LNCaP clone FGC (cell line): ENCODE data around the gene RWDD1.

Experiments used
- DNase-seq: peaks from one replicate; pipeline ENCODE4 v3.0.0-alpha.2; 2011; ENCODE audit warnings: low read depth
- H3K4me3 ChIP-seq: 2 replicates; pipeline ENCODE4 v1.5.1; 2011; ENCODE audit warnings: mild to moderate bottlenecking, low read depth, low read length, control low read depth
- TF ChIP-seq, protein P1 (sequence below): IDR thresholded peaks from 2 replicates; pipeline ENCODE4 v1.5.1; 2012; ENCODE audit warnings: mild to moderate bottlenecking; ENCODE audit not compliant: control insufficient read depth, insufficient read depth; ENCODE audit errors: extremely low read depth

RWDD1 gene

DNA sequence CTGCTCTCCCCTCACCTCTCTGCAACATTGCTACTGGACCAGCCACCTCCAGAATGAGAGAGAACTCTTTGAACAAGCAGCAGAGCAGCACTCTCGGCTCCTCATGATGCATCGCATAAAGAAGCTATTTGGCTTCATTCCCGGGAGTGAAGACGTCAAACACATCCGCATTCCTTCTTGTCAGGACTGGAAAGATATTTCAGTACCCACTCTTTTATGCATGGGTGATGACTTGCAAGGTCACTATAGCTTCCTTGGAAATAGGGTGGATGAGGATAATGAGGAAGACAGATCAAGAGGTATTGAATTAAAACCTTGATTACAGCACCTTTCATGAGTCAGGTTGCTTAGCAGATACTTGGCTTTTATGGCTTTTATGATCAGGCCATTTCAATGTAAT lies 13.4 kb upstream of the RWDD1 start:
- H3K4me3 ChIP-seq: no peak overlapping the region
- TF ChIP-seq, protein P1, sequence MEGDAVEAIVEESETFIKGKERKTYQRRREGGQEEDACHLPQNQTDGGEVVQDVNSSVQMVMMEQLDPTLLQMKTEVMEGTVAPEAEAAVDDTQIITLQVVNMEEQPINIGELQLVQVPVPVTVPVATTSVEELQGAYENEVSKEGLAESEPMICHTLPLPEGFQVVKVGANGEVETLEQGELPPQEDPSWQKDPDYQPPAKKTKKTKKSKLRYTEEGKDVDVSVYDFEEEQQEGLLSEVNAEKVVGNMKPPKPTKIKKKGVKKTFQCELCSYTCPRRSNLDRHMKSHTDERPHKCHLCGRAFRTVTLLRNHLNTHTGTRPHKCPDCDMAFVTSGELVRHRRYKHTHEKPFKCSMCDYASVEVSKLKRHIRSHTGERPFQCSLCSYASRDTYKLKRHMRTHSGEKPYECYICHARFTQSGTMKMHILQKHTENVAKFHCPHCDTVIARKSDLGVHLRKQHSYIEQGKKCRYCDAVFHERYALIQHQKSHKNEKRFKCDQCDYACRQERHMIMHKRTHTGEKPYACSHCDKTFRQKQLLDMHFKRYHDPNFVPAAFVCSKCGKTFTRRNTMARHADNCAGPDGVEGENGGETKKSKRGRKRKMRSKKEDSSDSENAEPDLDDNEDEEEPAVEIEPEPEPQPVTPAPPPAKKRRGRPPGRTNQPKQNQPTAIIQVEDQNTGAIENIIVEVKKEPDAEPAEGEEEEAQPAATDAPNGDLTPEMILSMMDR: no peak
- DNase-seq: peak; percentile 53

DNA sequence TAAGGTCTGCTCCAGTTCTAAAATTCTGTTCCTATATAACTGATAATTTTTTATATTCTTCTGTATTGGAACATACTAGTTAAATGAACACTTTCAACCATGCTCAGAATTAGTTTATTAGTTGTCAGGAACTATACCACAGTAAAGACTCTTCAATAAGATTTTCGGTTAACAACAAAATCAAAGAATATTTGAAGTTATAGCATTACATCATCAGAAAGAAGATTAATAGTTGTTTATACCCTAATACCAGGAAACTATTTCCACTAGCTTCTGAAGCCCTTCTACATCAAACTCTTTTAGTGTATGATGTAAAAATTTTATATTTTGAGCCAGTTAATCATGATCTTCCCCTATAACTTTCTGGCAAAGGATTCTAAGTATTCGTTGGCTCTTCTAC lies 11.2 kb upstream of the RWDD1 start:
- no peak for DNase-seq
- TF ChIP-seq, protein P1: no peak
- H3K4me3 ChIP-seq: no peak overlapping the region

DNA sequence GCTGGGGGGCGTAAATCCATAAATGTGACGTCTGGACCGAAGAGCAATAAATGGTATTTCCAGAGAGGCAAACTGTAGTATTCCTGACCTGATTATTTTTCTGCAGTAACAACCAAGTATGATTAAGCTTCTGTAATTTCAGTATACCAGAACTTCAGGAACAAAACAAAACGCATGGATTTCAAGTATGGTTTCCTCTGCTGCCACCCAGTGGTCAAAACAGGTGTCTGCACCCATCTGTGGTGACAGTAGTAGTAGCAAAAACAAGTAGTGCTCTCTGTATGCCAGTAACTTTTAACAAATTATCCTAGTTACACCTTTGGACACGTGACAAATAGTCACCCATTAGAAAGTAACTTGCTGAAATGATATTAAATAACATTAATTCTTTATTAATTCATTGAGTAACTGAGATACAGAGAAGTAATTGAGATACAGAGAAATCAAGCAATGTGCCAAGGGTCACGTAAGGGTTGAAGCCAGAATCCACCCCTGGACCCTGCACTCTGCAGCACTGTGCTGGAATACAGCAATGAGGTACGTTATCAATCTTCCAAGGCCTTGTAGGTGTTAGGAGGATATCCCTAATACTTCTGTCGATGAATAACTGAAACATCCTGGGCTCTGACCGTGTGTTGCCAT lies 9.8 kb upstream of the RWDD1 start:
- DNase-seq: no peak
- TF ChIP-seq, protein P1: peak; percentile 85
- H3K4me3 ChIP-seq: no peak overlapping the region

DNA sequence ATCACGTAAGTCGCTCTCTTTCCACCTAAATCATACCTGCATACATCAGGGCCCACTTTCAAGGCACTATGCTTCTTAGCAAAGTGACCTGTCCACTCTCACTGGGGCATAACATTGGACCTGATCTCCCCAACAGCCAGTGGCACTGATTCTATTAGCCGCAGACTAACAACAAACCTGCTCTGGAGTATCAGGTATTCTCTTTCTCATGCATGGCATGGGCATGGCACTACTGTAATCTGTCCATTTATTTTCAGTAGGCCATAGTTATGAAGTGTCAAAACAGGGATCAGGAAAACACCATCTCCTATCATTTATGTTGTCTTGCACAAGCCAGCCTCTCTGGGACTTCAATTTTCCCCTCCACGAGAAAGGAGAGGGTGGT lies 9.3 kb upstream of the RWDD1 start:
- H3K4me3 ChIP-seq: no peak overlapping the region
- DNase-seq: no peak
- TF ChIP-seq, protein P1: no peak

DNA sequence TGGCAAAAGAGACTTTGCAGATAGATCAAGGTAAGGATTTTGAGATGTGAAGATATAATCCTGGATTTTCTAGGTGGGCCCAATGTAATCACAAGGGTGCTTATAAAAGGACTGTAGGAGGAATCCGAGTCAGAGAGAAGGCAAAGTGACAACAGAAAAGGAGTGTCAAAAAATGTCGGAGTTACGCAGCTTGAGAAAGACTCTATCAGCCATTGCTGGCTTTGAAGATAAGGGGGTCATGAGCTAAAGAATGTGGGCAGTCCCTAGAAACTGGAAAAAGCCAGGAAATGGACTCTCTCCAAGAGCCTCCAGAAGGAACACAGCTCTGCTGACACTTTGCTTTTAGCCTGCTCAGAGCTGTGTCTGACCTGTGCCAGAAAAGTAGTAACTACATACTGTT lies 8.7 kb upstream of the RWDD1 start:
- TF ChIP-seq, protein P1: no peak
- no peak overlapping the region for H3K4me3 ChIP-seq
- DNase-seq: no peak

DNA sequence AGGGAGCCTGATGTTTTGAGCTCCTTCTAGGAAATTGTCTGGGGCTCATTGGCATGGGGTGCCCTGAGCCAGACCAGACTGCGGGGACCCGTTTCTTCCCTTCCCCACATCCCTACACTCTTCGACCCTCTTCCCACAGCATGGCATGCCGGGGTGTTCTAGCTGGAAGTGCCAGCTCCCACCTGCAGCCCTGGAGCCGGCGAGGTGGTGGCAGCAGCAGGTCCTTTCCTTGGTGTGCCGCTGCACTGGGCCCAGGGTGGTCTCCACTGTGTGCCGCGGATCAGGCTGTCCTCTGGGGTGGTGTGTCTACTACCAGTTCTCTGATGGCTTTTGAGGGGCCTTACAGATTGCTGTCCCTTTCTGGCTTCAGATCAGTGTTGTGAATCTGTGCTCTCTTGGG lies 7.5 kb upstream of the RWDD1 start:
- TF ChIP-seq, protein P1: no peak

DNA sequence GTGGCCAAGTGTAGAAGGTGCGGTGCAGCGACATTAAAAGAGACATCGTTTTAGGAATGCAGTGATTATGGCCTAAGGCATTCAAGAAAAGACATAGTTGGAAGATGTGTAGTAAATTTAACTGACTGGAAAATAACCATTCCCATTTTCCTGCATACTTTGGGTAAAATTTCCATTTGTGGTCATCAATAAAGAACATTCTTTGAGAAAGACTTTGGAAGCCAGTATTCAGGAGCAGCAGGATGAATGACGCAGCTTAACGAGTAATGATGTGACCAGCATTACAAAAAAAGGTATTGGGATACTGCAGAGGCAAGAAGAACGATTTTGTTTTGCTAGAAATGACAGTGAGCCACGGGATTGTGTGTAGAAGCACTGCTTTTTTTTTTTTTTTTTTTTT lies 7.0 kb upstream of the RWDD1 start:
- no peak overlapping the region for H3K4me3 ChIP-seq
- no peak for DNase-seq
- TF ChIP-seq, protein P1: no peak

More for the DNA sequence above, 7.5 kb upstream of the RWDD1 start:
- no peak overlapping the region for H3K4me3 ChIP-seq
- no peak for DNase-seq
